Neural cell (in vitro differentiated cells): ENCODE measurements around the gene DENND5B. TPM values are rescaled to one million over a fixed set of nuclear protein-coding genes. Genes with fewer than 3 reads are reported as not detected.

Experiments used
- H2AFZ ChIP-seq: fragments of 200-600, 300-800 bp; sonication (generic), shearing (Covaris generic); 2 replicates; pipeline ENCODE4 v1.6.0; 2014; ENCODE audit warnings: low read depth, mild to moderate bottlenecking, antibody characterized with exemption, low read length, moderate library complexity
- H3F3A ChIP-seq: fragments of 200-600 bp; shearing (Covaris generic); 2 replicates; pipeline ENCODE4 v1.6.1; 2016; ENCODE audit warnings: mild to moderate bottlenecking, moderate library complexity, mixed read lengths, antibody characterized with exemption, low read length; ENCODE audit not compliant: insufficient read depth, poor library complexity, severe bottlenecking
- H3K27ac ChIP-seq: fragments of 200-600, 300-800 bp; sonication (generic), shearing (Covaris generic); 2 replicates; pipeline ENCODE4 v1.5.1; 2014; ENCODE audit warnings: mild to moderate bottlenecking, low read length, moderate library complexity
- H3K27me3 ChIP-seq: fragments of 300-800, 200-600 bp; sonication (generic), shearing (Covaris generic); 2 replicates; pipeline ENCODE4 v1.6.0; 2014; ENCODE audit warnings: mild to moderate bottlenecking, low read depth, low read length, moderate library complexity; ENCODE audit not compliant: insufficient read depth
- H3K36me3 ChIP-seq: fragments of 300-800, 200-600 bp; sonication (generic), shearing (Covaris generic); 2 replicates; pipeline ENCODE4 v1.5.1; 2014; ENCODE audit warnings: mild to moderate bottlenecking, antibody characterized with exemption, low read length, moderate library complexity; ENCODE audit not compliant: insufficient read depth
- H3K4me2 ChIP-seq: fragments of 300-800, 200-600 bp; sonication (generic), shearing (Covaris generic); 2 replicates; pipeline ENCODE4 v1.6.0; 2014; ENCODE audit warnings: mild to moderate bottlenecking, low read length
- H3K4me3 ChIP-seq: fragments of 300-800, 200-600 bp; sonication (generic), shearing (Covaris generic); 2 replicates; pipeline ENCODE4 v1.5.1; 2014; ENCODE audit warnings: mild to moderate bottlenecking, low read length, moderate library complexity
- H3K79me2 ChIP-seq: fragments of 200-600 bp; shearing (Covaris generic); replicated peaks from 2 replicates; pipeline ENCODE4 v1.6.0; 2014; ENCODE audit warnings: mild to moderate bottlenecking, low read length, moderate library complexity; ENCODE audit not compliant: insufficient read depth
- H3K9ac ChIP-seq: fragments of 300-800, 200-600 bp; sonication (generic), shearing (Covaris generic); 2 replicates; pipeline ENCODE4 v1.6.1; 2016; ENCODE audit warnings: mild to moderate bottlenecking, low read length, mixed read lengths
- H3K9me2 ChIP-seq: fragments of 200-600 bp; shearing (Covaris generic); 2 replicates; pipeline ENCODE4 v1.6.1; 2016; ENCODE audit warnings: mild to moderate bottlenecking, low read length, mixed read lengths; ENCODE audit not compliant: insufficient read depth
- H3K9me3 ChIP-seq: fragments of 200-600, 300-800 bp; sonication (generic), shearing (Covaris generic); 2 replicates; pipeline ENCODE4 v1.6.1; 2016; ENCODE audit warnings: mild to moderate bottlenecking, mixed run types, low read length, moderate library complexity, mixed read lengths
- H4K20me1 ChIP-seq: fragments of 200-600 bp; shearing (Covaris generic); 2 replicates; pipeline ENCODE4 v1.6.1; 2016; ENCODE audit warnings: mild to moderate bottlenecking, mixed run types; ENCODE audit not compliant: insufficient read depth
- CTCF ChIP-seq: fragments of 450-650 bp; IDR thresholded peaks from 2 replicates; pipeline ENCODE4 v1.5.1; 2014; ENCODE audit warnings: antibody characterized with exemption, mild to moderate bottlenecking, moderate library complexity; ENCODE audit not compliant: poor library complexity, severe bottlenecking
- EP300 ChIP-seq: fragments of 450-650 bp; conservative IDR thresholded peaks from 2 replicates; pipeline ENCODE4 v1.6.1; 2014; ENCODE audit warnings: antibody characterized with exemption, mild to moderate bottlenecking, moderate library complexity; ENCODE audit not compliant: poor library complexity, severe bottlenecking
- EZH2 ChIP-seq: fragments of 200-600, 300-800 bp; shearing (Covaris generic), sonication (generic); IDR thresholded peaks from 2 replicates; pipeline ENCODE4 v1.6.1; 2014; ENCODE audit warnings: antibody characterized with exemption, low read length, borderline replicate concordance, mild to moderate bottlenecking; ENCODE audit not compliant: insufficient read depth, poor library complexity, severe bottlenecking
- MXI1 ChIP-seq: fragments of 450-650 bp; conservative IDR thresholded peaks from 2 replicates; pipeline ENCODE4 v1.6.1; 2014; ENCODE audit warnings: antibody characterized with exemption, mild to moderate bottlenecking; ENCODE audit not compliant: poor library complexity, severe bottlenecking
- POLR2AphosphoS5 ChIP-seq: IDR thresholded peaks from 2 replicates; pipeline ENCODE4 v1.6.1; 2012
- RAD21 ChIP-seq: fragments of 450-650 bp; conservative IDR thresholded peaks from 2 replicates; pipeline ENCODE4 v1.6.1; 2014; ENCODE audit warnings: antibody characterized with exemption, mild to moderate bottlenecking, moderate library complexity
- SMC3 ChIP-seq: fragments of 450-650 bp; conservative IDR thresholded peaks from 2 replicates; pipeline ENCODE4 v1.6.1; 2014; ENCODE audit warnings: antibody characterized with exemption, mild to moderate bottlenecking, moderate library complexity; ENCODE audit not compliant: poor library complexity
- TAF1 ChIP-seq: IDR thresholded peaks from 2 replicates; pipeline ENCODE4 v1.6.1; 2012; ENCODE audit warnings: low read depth
- polyA plus RNA-seq: library from polyadenylated mRNA; depleted of rRNA; stranded (reverse); fragments of >200 nt; gene quantifications from 2 replicates; pipeline ENCODE4 v1.2.3, GENCODE V29; 2014
- TF ChIP-seq, protein P1 (sequence below): IDR thresholded peaks from 2 replicates; pipeline ENCODE4 v1.6.1; 2012; ENCODE audit warnings: borderline replicate concordance

The DENND5B gene
- polyA plus RNA-seq, 1 donor from 2014 or later = 23.8 TPM

DNA sequence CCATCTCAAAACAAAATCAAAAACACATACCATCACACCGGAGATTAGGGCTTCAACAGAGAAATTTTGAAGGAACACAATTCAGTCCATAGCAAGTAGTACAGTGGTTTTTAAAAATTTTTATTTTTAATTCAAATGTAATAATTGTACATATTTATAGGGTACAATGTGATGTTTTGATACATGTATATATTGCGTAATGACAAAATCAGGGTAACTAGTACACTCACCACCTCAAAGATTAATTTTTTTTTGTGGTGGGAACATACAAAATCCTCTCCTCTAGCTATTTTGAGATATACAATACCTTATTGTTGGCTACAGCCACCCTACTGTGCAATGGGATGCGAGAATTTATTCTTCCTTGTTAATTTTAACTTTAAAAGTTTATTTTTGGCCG lies 42.5 kb upstream of the DENND5B start:
- no peak overlapping the region for H3K27ac ChIP-seq
- H3K4me2 ChIP-seq = no peak overlapping the region
- no peaks in the 10 kb centered on the region for H4K20me1 ChIP-seq
- TF ChIP-seq, protein P1, sequence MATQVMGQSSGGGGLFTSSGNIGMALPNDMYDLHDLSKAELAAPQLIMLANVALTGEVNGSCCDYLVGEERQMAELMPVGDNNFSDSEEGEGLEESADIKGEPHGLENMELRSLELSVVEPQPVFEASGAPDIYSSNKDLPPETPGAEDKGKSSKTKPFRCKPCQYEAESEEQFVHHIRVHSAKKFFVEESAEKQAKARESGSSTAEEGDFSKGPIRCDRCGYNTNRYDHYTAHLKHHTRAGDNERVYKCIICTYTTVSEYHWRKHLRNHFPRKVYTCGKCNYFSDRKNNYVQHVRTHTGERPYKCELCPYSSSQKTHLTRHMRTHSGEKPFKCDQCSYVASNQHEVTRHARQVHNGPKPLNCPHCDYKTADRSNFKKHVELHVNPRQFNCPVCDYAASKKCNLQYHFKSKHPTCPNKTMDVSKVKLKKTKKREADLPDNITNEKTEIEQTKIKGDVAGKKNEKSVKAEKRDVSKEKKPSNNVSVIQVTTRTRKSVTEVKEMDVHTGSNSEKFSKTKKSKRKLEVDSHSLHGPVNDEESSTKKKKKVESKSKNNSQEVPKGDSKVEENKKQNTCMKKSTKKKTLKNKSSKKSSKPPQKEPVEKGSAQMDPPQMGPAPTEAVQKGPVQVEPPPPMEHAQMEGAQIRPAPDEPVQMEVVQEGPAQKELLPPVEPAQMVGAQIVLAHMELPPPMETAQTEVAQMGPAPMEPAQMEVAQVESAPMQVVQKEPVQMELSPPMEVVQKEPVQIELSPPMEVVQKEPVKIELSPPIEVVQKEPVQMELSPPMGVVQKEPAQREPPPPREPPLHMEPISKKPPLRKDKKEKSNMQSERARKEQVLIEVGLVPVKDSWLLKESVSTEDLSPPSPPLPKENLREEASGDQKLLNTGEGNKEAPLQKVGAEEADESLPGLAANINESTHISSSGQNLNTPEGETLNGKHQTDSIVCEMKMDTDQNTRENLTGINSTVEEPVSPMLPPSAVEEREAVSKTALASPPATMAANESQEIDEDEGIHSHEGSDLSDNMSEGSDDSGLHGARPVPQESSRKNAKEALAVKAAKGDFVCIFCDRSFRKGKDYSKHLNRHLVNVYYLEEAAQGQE = no peak
- TF ChIP-seq EZH2 (no peak), RAD21 (no peak), CTCF (no peak), EP300 (no peak), MXI1 (no peak), SMC3 (no peak), TAF1 (no peak), POLR2AphosphoS5 (no peak)
- no peak overlapping the region for H2AFZ ChIP-seq
- H3K9me2 ChIP-seq = no peaks in the 10 kb centered on the region
- H3K9ac ChIP-seq = no peak overlapping the region
- H3K4me3 ChIP-seq = no peak overlapping the region
- no peaks in the 10 kb centered on the region for H3K36me3 ChIP-seq
- no peaks in the 10 kb centered on the region for H3F3A ChIP-seq
- H3K27me3 ChIP-seq = no peaks in the 10 kb centered on the region
- H3K79me2 ChIP-seq = no peaks in the 10 kb centered on the region
- H3K9me3 ChIP-seq = no peaks in the 10 kb centered on the region

GRCh38 chr12:31631809-31632208 lies 40.9 kb upstream of the DENND5B start:
- H3K27ac ChIP-seq = no peak overlapping the region
- H3K79me2 ChIP-seq = no peaks in the 10 kb centered on the region
- no peak overlapping the region for H2AFZ ChIP-seq
- no peaks in the 10 kb centered on the region for H3K9me2 ChIP-seq
- no peaks in the 10 kb centered on the region for H4K20me1 ChIP-seq
- H3K36me3 ChIP-seq = no peaks in the 10 kb centered on the region
- H3K9ac ChIP-seq = no peak overlapping the region
- H3F3A ChIP-seq = no peaks in the 10 kb centered on the region
- no peak overlapping the region for H3K4me3 ChIP-seq
- TF ChIP-seq EP300 (no peak), TAF1 (no peak), CTCF (no peak), MXI1 (no peak), RAD21 (no peak), EZH2 (no peak), SMC3 (no peak), POLR2AphosphoS5 (no peak)
- TF ChIP-seq, protein P1 = no peak
- no peaks in the 10 kb centered on the region for H3K27me3 ChIP-seq
- no peak overlapping the region for H3K4me2 ChIP-seq
- no peaks in the 10 kb centered on the region for H3K9me3 ChIP-seq
